Right kidney (tissue), 1 donor: ENCODE results near the gene EYA3.

Experiments
- DNase-seq: peaks from one replicate; pipeline ENCODE4 v3.0.0-alpha.2; 2016

EYA3 gene

GRCh38 chr1:27940297-27940696 is 148.1 kb downstream of the EYA3 start:
- DNase-seq, result no peak

- no peak for DNase-seq
Measured at GRCh38 chr1:27938488-27938887, 149.9 kb downstream of the EYA3 start.

GRCh38 chr1:27937524-27937836 is 150.9 kb downstream of the EYA3 start:
- DNase-seq, result no peak

GRCh38 chr1:27936370-27936769 is 152.0 kb downstream of the EYA3 start:
- DNase-seq, result no peak

- DNase-seq, result no peak
Measured at GRCh38 chr1:27935721-27936120, 152.7 kb downstream of the EYA3 start.

- DNase-seq, result peak; percentile 75
Measured at GRCh38 chr1:27934818-27935549, 153.4 kb downstream of the EYA3 start, which contains the start of gene SMPDL3B. TSS of gene SMPDL3B (plus strand) at chr1:27935000. CDS start at chr1:27935184, 184 bp downstream.

- no peak for DNase-seq
Measured at GRCh38 chr1:27931759-27932158, 156.7 kb downstream of the EYA3 start.

GRCh38 chr1:27931184-27931583 is 157.2 kb downstream of the EYA3 start:
- DNase-seq, result no peak

- DNase-seq, result no peak
Measured at GRCh38 chr1:27928216-27928954, 160.0 kb downstream of the EYA3 start.

GRCh38 chr1:27922272-27922671 is 166.1 kb downstream of the EYA3 start:
- no peak for DNase-seq
